Adrenal gland (tissue), 5 donors: Measurements from ENCODE around the gene LPP.

Experiments
- CTCF ChIP-seq, 6 experiments: fragments of 450-650 bp in 4 of 6; fragments of 200-600 bp in 2 of 6; sonication (generic) in 1 of 6; IDR thresholded peaks; 1 replicate in 5 of 6; 2 replicates in 1 of 6; pipeline versions ENCODE4 v1.5.1 to v1.8.0; 2016 to 2021; ENCODE audit warnings: antibody characterized with exemption in 6 of 6, mild to moderate bottlenecking in 2 of 6, moderate library complexity in 1 of 6
- POLR2A ChIP-seq, 2 donors: fragments of 450-650 bp; IDR thresholded peaks; one replicate each; pipeline ENCODE4 v1.6.1; 2017; ENCODE audit warnings: antibody characterized with exemption in 2 of 2, mild to moderate bottlenecking in 2 of 2, moderate library complexity in 1 of 2
- donor health status: DM: no; HTN: no; CAD: no.

- TF ChIP-seq CTCF (IDR thresholded peaks at IDR 0.05) (no peak), POLR2A (IDR thresholded peaks at IDR 0.05) (no peak)
Measured at GRCh38 chr3:188860147-188860546, 706.2 kb downstream of the LPP start.
